ENCODE results near the gene ARID1B.

Gene ARID1B

GRCh38 chr6:156840136-156840535 is 63.0 kb downstream of the ARID1B start:
- no peaks in the 10 kb centered on the region for H4K20me1 ChIP-seq (ENCODE audit: insufficient read depth, low read length)
- H2AFZ ChIP-seq (ENCODE audit: low read length) = no peak overlapping the region

GRCh38 chr6:156840606-156841005 is 63.4 kb downstream of the ARID1B start:
- Histone ChIP-seq H3K4me2 (ENCODE audit: low read depth, low read length) (no peak overlapping the region), H4K20me1 (ENCODE audit: insufficient read depth, low read length) (no peaks in the 10 kb centered on the region)

More at GRCh38 chr6:156840136-156840535, 63.0 kb downstream of the ARID1B start:
- H3K4me1 ChIP-seq (ENCODE audit: low read length) = peaks cover 2% of the 10 kb centered on the region; the same call in 1 of the 2 replicates
- no peak overlapping the region for H3K4me2 ChIP-seq (ENCODE audit: low read depth, low read length)
- peaks cover 78% of the 10 kb centered on the region for H3K79me2 ChIP-seq (ENCODE audit: low read length)
- no peaks in the 10 kb centered on the region for H3K9me3 ChIP-seq (replicated peaks; ENCODE audit: insufficient read depth, low read length)
- no peaks in the 10 kb centered on the region for H3F3A ChIP-seq (ENCODE audit: insufficient read depth, low read length)
- TF ChIP-seq EZH2 (optimal IDR thresholded peaks at IDR 0.05; ENCODE audit: low read depth, low read length) (no peak), EZH2phosphoT487 (IDR thresholded peaks at IDR 0.05; ENCODE audit: low read length) (no peak), CTCF (IDR thresholded peaks at IDR 0.05; ENCODE audit: low read length) (no peak)
- H3K9me2 ChIP-seq (replicated peaks; ENCODE audit: insufficient read depth, low read length) = no peaks in the 10 kb centered on the region
- H3K4me3 ChIP-seq (ENCODE audit: low read length) = no peak overlapping the region
- H3K27ac ChIP-seq (ENCODE audit: low read length) = no peak overlapping the region
- no peak for DNase-seq
- no peak overlapping the region for H3K9ac ChIP-seq (ENCODE audit: low read length)
- H3K36me3 ChIP-seq (replicated peaks; ENCODE audit: insufficient read depth, low read length) = no peaks in the 10 kb centered on the region
- H3K27me3 ChIP-seq (replicated peaks; ENCODE audit: insufficient read depth, low read length) = no peaks in the 10 kb centered on the region

GRCh38 chr6:156841508-156841907 is 64.3 kb downstream of the ARID1B start:
- Histone ChIP-seq H3K79me2 (ENCODE audit: low read length) (peaks cover 79% of the 10 kb centered on the region), H3K27ac (ENCODE audit: low read length) (no peak overlapping the region), H3K4me1 (ENCODE audit: low read length) (peaks cover 6% of the 10 kb centered on the region), H3K4me3 (ENCODE audit: low read length) (no peak overlapping the region), H3F3A (ENCODE audit: insufficient read depth, low read length) (no peaks in the 10 kb centered on the region; the same call in 1 of the 2 replicates), H3K4me2 (ENCODE audit: low read depth, low read length) (no peak overlapping the region), H3K9me2 (replicated peaks; ENCODE audit: insufficient read depth, low read length) (no peaks in the 10 kb centered on the region), H4K20me1 (ENCODE audit: insufficient read depth, low read length) (no peaks in the 10 kb centered on the region), H3K9ac (ENCODE audit: low read length) (no peak overlapping the region), H3K27me3 (replicated peaks; ENCODE audit: insufficient read depth, low read length) (no peaks in the 10 kb centered on the region), H2AFZ (ENCODE audit: low read length) (no peak overlapping the region), H3K9me3 (replicated peaks; ENCODE audit: insufficient read depth, low read length) (no peaks in the 10 kb centered on the region), H3K36me3 (replicated peaks; ENCODE audit: insufficient read depth, low read length) (no peaks in the 10 kb centered on the region)
- DNase-seq = no peak
- TF ChIP-seq EZH2phosphoT487 (IDR thresholded peaks at IDR 0.05; ENCODE audit: low read length) (no peak), EZH2 (optimal IDR thresholded peaks at IDR 0.05; ENCODE audit: low read depth, low read length) (no peak), CTCF (IDR thresholded peaks at IDR 0.05; ENCODE audit: low read length) (no peak)

More at GRCh38 chr6:156840606-156841005, 63.4 kb downstream of the ARID1B start:
- H3K9me3 ChIP-seq (replicated peaks; ENCODE audit: insufficient read depth, low read length) = no peaks in the 10 kb centered on the region
- no peaks in the 10 kb centered on the region for H3K9me2 ChIP-seq (replicated peaks; ENCODE audit: insufficient read depth, low read length)
- H3K27ac ChIP-seq (ENCODE audit: low read length) = no peak overlapping the region
- no peak overlapping the region for H3K9ac ChIP-seq (ENCODE audit: low read length)
- H2AFZ ChIP-seq (ENCODE audit: low read length) = no peak overlapping the region
- H3K79me2 ChIP-seq (ENCODE audit: low read length) = peaks cover 78% of the 10 kb centered on the region
- H3K4me3 ChIP-seq (ENCODE audit: low read length) = no peak overlapping the region
- H3K27me3 ChIP-seq (replicated peaks; ENCODE audit: insufficient read depth, low read length) = no peaks in the 10 kb centered on the region
- peaks cover 4% of the 10 kb centered on the region; the same call in 1 of the 2 replicates for H3K4me1 ChIP-seq (ENCODE audit: low read length)
- DNase-seq = no peak
- no peaks in the 10 kb centered on the region for H3K36me3 ChIP-seq (replicated peaks; ENCODE audit: insufficient read depth, low read length)
- no peaks in the 10 kb centered on the region; the same call in 1 of the 2 replicates for H3F3A ChIP-seq (ENCODE audit: insufficient read depth, low read length)
- TF ChIP-seq EZH2 (optimal IDR thresholded peaks at IDR 0.05; ENCODE audit: low read depth, low read length) (no peak), CTCF (IDR thresholded peaks at IDR 0.05; ENCODE audit: low read length) (no peak), EZH2phosphoT487 (IDR thresholded peaks at IDR 0.05; ENCODE audit: low read length) (no peak)

All from MM.1S (cell line).